ENCODE results near the gene PXN. TPM values are rescaled to one million over a fixed set of nuclear protein-coding genes. Genes with fewer than 3 reads are reported as not detected.

Gene PXN
- total RNA-seq, 6 experiments from 2014 or later, result 15.1 to 32.6 (median 24.1) TPM

DNA sequence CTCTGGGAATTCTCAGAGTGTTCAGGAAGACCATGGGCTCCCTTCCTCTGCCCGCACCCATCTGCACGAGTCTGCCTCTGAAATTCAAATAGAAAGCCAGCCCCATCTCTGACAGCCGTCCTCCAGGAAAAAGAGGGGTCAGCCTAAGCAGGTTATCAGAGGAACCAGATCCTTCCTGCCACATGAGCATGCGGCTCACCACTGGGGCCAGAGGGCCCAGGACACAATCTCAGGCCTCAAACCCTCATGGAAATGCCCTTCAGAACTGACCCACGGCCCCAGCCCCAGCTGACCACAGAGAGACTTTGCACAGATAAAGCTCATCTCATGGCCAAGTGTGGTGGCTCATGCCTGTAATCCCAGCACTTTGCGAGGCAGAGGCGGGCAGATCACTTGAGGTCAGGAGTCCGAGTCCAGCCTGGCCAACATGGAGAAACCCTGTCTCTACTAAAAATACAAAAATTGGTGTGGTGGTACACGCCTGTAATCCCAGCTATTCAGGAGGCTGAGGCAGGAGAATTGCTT is 23.2 kb downstream of the PXN start:
- H3K4me1 ChIP-seq, result peaks cover 0 to 29% (median 7%) of the 10 kb centered on the region in 4 donors
- intact Hi-C loops (cut with DNase I), result no loop called here
- peaks cover 0 to 2% (median 0%) of the 10 kb centered on the region in 4 donors for H3K36me3 ChIP-seq
- peak in 1 of 3 donors; percentile 67 for DNase-seq
- H3K27ac ChIP-seq, result peak overlapping the region in 2 of 3 donors; percentile 33 to 66
- no peaks in the 10 kb centered on the region for H3K9me3 ChIP-seq
- H3K27me3 ChIP-seq, result no peaks in the 10 kb centered on the region
- WGBS (ENCODE audit: insufficient coverage, low coverage, low lambda C conversion rate, missing lambda C conversion rate), result 80% methylated on average over 2 of the region's 9 CpGs
- TF ChIP-seq, protein P1, sequence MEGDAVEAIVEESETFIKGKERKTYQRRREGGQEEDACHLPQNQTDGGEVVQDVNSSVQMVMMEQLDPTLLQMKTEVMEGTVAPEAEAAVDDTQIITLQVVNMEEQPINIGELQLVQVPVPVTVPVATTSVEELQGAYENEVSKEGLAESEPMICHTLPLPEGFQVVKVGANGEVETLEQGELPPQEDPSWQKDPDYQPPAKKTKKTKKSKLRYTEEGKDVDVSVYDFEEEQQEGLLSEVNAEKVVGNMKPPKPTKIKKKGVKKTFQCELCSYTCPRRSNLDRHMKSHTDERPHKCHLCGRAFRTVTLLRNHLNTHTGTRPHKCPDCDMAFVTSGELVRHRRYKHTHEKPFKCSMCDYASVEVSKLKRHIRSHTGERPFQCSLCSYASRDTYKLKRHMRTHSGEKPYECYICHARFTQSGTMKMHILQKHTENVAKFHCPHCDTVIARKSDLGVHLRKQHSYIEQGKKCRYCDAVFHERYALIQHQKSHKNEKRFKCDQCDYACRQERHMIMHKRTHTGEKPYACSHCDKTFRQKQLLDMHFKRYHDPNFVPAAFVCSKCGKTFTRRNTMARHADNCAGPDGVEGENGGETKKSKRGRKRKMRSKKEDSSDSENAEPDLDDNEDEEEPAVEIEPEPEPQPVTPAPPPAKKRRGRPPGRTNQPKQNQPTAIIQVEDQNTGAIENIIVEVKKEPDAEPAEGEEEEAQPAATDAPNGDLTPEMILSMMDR (IDR thresholded peaks at IDR 0.05), result no peak
- TF ChIP-seq POLR2A (IDR thresholded peaks at IDR 0.05), result no peak
- H3K4me3 ChIP-seq, result no peak overlapping the region
- ATAC-seq, result peak; percentile 67 to 80 (median 71)

GRCh38 chr12:120241561-120242274 is 23.8 kb downstream of the PXN start:
- Histone ChIP-seq H3K36me3 (peaks cover 0 to 2% (median 0%) of the 10 kb centered on the region in 4 donors), H3K27ac (peak overlapping the region in 2 of 3 donors; percentile 33 to 66), H3K27me3 (no peaks in the 10 kb centered on the region), H3K4me1 (peaks cover 0 to 23% (median 7%) of the 10 kb centered on the region in 4 donors), H3K9me3 (no peaks in the 10 kb centered on the region), H3K4me3 (no peak overlapping the region)
- intact Hi-C loops (cut with DNase I), result no loop called here
- ATAC-seq, result peak in 1 of 4 donors; percentile 10
- WGBS (ENCODE audit: insufficient coverage, low coverage, low lambda C conversion rate, missing lambda C conversion rate), result 69% methylated on average over 4 of the region's 9 CpGs
- no peak for DNase-seq
- TF ChIP-seq POLR2A (IDR thresholded peaks at IDR 0.05), result no peak
- TF ChIP-seq, protein P1 (IDR thresholded peaks at IDR 0.05), result no peak

GRCh38 chr12:120240495-120240833 is 25.1 kb downstream of the PXN start:
- no peak for ATAC-seq
- no peak overlapping the region for H3K4me3 ChIP-seq
- no peak overlapping the region for H3K27ac ChIP-seq
- no peaks in the 10 kb centered on the region for H3K27me3 ChIP-seq
- peaks cover 0 to 21% (median 11%) of the 10 kb centered on the region in 4 donors for H3K4me1 ChIP-seq
- no peak for TF ChIP-seq POLR2A (IDR thresholded peaks at IDR 0.05)
- TF ChIP-seq, protein P1 (IDR thresholded peaks at IDR 0.05), result no peak
- 80% methylated on average over 1 of the region's 5 CpGs for WGBS (ENCODE audit: insufficient coverage, low coverage, low lambda C conversion rate, missing lambda C conversion rate)
- intact Hi-C loops (cut with DNase I), result no loop called here
- H3K9me3 ChIP-seq, result no peaks in the 10 kb centered on the region
- DNase-seq, result no peak
- peaks cover 0 to 2% (median 0%) of the 10 kb centered on the region in 4 donors for H3K36me3 ChIP-seq

DNA sequence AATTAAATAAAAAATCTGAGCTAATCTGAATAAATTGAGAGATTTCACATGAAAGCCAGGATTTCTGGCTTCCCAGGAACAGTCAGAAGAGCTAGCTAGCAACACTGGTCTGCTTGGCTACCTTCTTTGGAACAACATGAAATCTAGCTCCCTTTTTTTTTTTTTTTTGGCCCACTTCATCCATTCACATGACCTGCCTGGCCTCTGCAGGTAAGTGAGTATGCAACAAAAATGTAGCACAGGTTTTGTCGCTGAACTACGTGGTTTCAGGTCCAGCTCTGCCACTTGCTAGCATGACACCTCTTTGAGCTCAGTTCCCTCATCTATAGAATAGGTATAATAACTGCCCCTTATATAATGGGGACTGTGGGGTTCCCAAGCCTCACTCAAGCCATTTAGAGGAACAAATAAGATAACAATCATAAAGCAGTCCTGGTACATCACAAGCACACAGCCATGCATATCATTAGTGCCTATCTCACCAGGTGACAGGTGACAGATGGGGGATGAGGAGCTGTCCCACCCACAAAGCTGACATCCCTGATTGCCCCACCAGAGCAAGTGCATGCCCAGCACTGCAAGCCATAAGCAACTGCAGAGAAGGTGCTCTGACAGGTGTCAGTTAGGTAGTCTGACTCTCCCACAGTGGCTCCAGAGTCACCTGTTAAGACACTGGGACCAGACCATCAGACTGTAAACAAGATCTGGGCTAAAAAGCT is 25.6 kb downstream of the PXN start:
- WGBS (ENCODE audit: insufficient coverage, low coverage, low lambda C conversion rate, missing lambda C conversion rate), result no CpG with 5 or more reads among the region's 2 CpGs
- TF ChIP-seq, protein P1 (IDR thresholded peaks at IDR 0.05), result no peak
- no peak for TF ChIP-seq POLR2A (IDR thresholded peaks at IDR 0.05)
- intact Hi-C loops (cut with DNase I), result no loop called here
- Histone ChIP-seq H3K4me3 (no peak overlapping the region), H3K4me1 (peaks cover 0 to 26% (median 16%) of the 10 kb centered on the region in 4 donors), H3K36me3 (peaks cover 0 to 2% (median 0%) of the 10 kb centered on the region in 4 donors), H3K27ac (no peak overlapping the region), H3K9me3 (no peaks in the 10 kb centered on the region), H3K27me3 (no peaks in the 10 kb centered on the region)
- DNase-seq (no peak), ATAC-seq (no peak)

Measured in right lobe of liver (tissue), 6 donors.